Keratinocyte (primary cell): ENCODE data around the gene STEAP2.

ENCODE experiments used
- EZH2 ChIP-seq: IDR thresholded peaks from one replicate; pipeline ENCODE4 v1.6.1; 2012; ENCODE audit warnings: inconsistent platforms, mild to moderate bottlenecking, low read length, moderate library complexity
- TF ChIP-seq, protein P1 (sequence below), 3 experiments: IDR thresholded peaks in 1 of 3; conservative IDR thresholded peaks in 1 of 3; optimal IDR thresholded peaks in 1 of 3; 2 replicates in 2 of 3; 3 replicates in 1 of 3; pipeline versions ENCODE3 to v1.5.1; 2011; ENCODE audit warnings: low read length in 3 of 3, mild to moderate bottlenecking in 3 of 3, moderate library complexity in 2 of 3, control low read depth in 1 of 3, inconsistent platforms in 1 of 3; ENCODE audit not compliant: insufficient read depth in 2 of 3; ENCODE audit errors: extremely low read depth in 1 of 3

DNA sequence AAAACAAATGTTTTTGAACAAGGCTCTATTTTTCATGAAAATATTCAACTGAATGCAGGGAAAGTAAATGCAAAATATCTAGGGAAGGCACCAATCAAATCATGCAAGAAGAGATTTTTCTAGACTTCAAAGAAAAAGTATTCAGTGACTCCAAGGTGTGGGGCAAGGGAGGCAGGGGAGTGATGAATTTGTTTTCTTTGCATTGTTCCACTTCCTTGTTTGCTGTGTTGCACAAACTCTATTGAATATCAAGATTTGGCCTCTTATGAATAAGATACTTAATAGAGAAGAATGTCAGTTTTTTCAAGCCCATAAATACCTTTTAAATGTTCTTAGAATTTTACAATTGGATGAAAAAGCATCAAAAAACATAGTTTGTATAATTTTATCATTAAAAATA is 30.9 kb upstream of the STEAP2 start:
- TF ChIP-seq, protein P1, sequence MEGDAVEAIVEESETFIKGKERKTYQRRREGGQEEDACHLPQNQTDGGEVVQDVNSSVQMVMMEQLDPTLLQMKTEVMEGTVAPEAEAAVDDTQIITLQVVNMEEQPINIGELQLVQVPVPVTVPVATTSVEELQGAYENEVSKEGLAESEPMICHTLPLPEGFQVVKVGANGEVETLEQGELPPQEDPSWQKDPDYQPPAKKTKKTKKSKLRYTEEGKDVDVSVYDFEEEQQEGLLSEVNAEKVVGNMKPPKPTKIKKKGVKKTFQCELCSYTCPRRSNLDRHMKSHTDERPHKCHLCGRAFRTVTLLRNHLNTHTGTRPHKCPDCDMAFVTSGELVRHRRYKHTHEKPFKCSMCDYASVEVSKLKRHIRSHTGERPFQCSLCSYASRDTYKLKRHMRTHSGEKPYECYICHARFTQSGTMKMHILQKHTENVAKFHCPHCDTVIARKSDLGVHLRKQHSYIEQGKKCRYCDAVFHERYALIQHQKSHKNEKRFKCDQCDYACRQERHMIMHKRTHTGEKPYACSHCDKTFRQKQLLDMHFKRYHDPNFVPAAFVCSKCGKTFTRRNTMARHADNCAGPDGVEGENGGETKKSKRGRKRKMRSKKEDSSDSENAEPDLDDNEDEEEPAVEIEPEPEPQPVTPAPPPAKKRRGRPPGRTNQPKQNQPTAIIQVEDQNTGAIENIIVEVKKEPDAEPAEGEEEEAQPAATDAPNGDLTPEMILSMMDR (optimal IDR thresholded peaks at IDR 0.05 in 1 of 3, IDR thresholded peaks at IDR 0.05 in 1 of 3, conservative IDR thresholded peaks at IDR 0.05 in 1 of 3; ENCODE audit: extremely low read depth in 1 of 3, insufficient read depth in 2 of 3, low read length in 3 of 3), result no peak
- TF ChIP-seq EZH2, result no peak
